IMR-90 (cell line): ENCODE measurements around the gene GRIA3. TPM values are rescaled to one million over a fixed set of nuclear protein-coding genes. Genes with fewer than 3 reads are reported as not detected.

Experiments
- ATAC-seq: fragments of 200-7000 bp; cut with Tn5 transposase; 2 replicates; pipeline ENCODE4 v1.9.1; 2020; ENCODE audit warnings: low read depth, mild to moderate bottlenecking, moderate library complexity
- BruUV-seq: library from RNA; stranded (reverse); fragments of 400-500 nt; replicated peaks from 2 replicates; lab custom pipeline; 2021; lab: Mats Ljungman, UMichigan
- CTCF ChIA-PET: fragments of 300-600 bp; formaldehyde crosslinking; extraction: SDS; loops from one replicate; lab custom pipeline; 2021; ENCODE audit warnings: antibody characterized with exemption; lab: Yijun Ruan, JAX
- POLR2A ChIA-PET: fragments of 300-600 bp; sonication (Branson Sonifier 250); formaldehyde crosslinking; loops from one replicate; lab custom pipeline; 2022; ENCODE audit warnings: antibody characterized with exemption; ENCODE audit not compliant: unreplicated experiment; lab: Charles Lee
- DNase-seq: peaks from one replicate; pipeline ENCODE4 v3.0.0; 2013
- H2AFZ ChIP-seq: replicated peaks from 2 replicates; pipeline ENCODE3; 2013; ENCODE audit warnings: low read length, mild to moderate bottlenecking; ENCODE audit not compliant: poor library complexity
- H2AK5ac ChIP-seq: 2 replicates; pipeline ENCODE4 v1.6.1; 2013; ENCODE audit warnings: low read depth, low read length, inconsistent platforms
- H2AK9ac ChIP-seq: replicated peaks from 2 replicates; pipeline ENCODE3; 2013; ENCODE audit warnings: mild to moderate bottlenecking, low read depth, low read length, moderate library complexity; ENCODE audit not compliant: poor library complexity
- H2BK120ac ChIP-seq: 2 replicates; pipeline ENCODE4 v1.6.1; 2013; ENCODE audit warnings: low read depth, low read length, inconsistent platforms
- H2BK15ac ChIP-seq: 3 replicates; pipeline ENCODE4 v1.6.1; 2013; ENCODE audit warnings: low read depth, low read length, inconsistent platforms
- H2BK20ac ChIP-seq: 2 replicates; pipeline ENCODE4 v1.6.1; 2013; ENCODE audit warnings: low read depth, mild to moderate bottlenecking, inconsistent platforms, low read length, moderate library complexity
- H2BK5ac ChIP-seq: 2 replicates; pipeline ENCODE4 v1.6.1; 2013; ENCODE audit warnings: mild to moderate bottlenecking, low read depth, low read length, inconsistent platforms; ENCODE audit not compliant: poor library complexity, severe bottlenecking
- H3K14ac ChIP-seq: replicated peaks from 2 replicates; pipeline ENCODE4 v1.6.1; 2013; ENCODE audit warnings: low read depth, low read length, inconsistent platforms
- H3K18ac ChIP-seq: 2 replicates; pipeline ENCODE4 v1.6.1; 2013; ENCODE audit warnings: low read depth, low read length, control low read depth
- H3K23ac ChIP-seq: 2 replicates; pipeline ENCODE4 v1.6.1; 2013; ENCODE audit warnings: low read depth, low read length, inconsistent platforms
- H3K27ac ChIP-seq: 2 replicates; pipeline ENCODE4 v1.5.1; 2013; ENCODE audit warnings: mild to moderate bottlenecking, control low read depth, low read length; ENCODE audit not compliant: insufficient read depth
- H3K27me3 ChIP-seq: 2 replicates; pipeline ENCODE4 v1.6.1; 2013; ENCODE audit warnings: low read length; ENCODE audit not compliant: control insufficient read depth, insufficient read depth
- H3K36me3 ChIP-seq: 2 replicates; pipeline ENCODE4 v1.6.1; 2013; ENCODE audit warnings: low read length, mixed read lengths; ENCODE audit not compliant: control insufficient read depth, insufficient read depth
- H3K4ac ChIP-seq: 2 replicates; pipeline ENCODE4 v1.6.1; 2013; ENCODE audit warnings: low read depth, low read length, inconsistent platforms
- H3K4me1 ChIP-seq: 2 replicates; pipeline ENCODE4 v1.6.1; 2013; ENCODE audit warnings: low read length, mixed read lengths; ENCODE audit not compliant: control insufficient read depth, insufficient read depth
- H3K4me2 ChIP-seq: 2 replicates; pipeline ENCODE4 v1.6.1; 2013; ENCODE audit warnings: low read depth, mild to moderate bottlenecking, control low read depth, low read length, moderate library complexity
- H3K4me3 ChIP-seq: 2 replicates; pipeline ENCODE4 v1.5.1; 2013; ENCODE audit warnings: low read depth, mild to moderate bottlenecking, control low read depth, low read length, moderate library complexity; ENCODE audit not compliant: insufficient read depth
- H3K56ac ChIP-seq: 2 replicates; pipeline ENCODE4 v1.6.1; 2013; ENCODE audit warnings: low read length, inconsistent platforms; ENCODE audit not compliant: insufficient read depth; ENCODE audit errors: extremely low read depth
- H3K79me1 ChIP-seq, 2 experiments: 2 replicates each; pipeline ENCODE4 v1.6.1; 2013; ENCODE audit warnings: low read length in 2 of 2, inconsistent platforms in 1 of 2, low read depth in 1 of 2
- H3K9ac ChIP-seq: 2 replicates; pipeline ENCODE4 v1.6.1; 2013; ENCODE audit warnings: low read depth, low read length, control low read depth
- H3K9me1 ChIP-seq: 2 replicates; pipeline ENCODE4 v1.6.1; 2013; ENCODE audit warnings: low read length, inconsistent platforms; ENCODE audit not compliant: insufficient read depth
- H3K9me3 ChIP-seq: 2 replicates; pipeline ENCODE4 v1.6.1; 2013; ENCODE audit warnings: low read length; ENCODE audit not compliant: control insufficient read depth, insufficient read depth
- H4K20me1 ChIP-seq: 2 replicates; pipeline ENCODE4 v1.6.1; 2013; ENCODE audit warnings: low read length, inconsistent platforms; ENCODE audit not compliant: insufficient read depth
- H4K5ac ChIP-seq: 2 replicates; pipeline ENCODE4 v1.6.1; 2013; ENCODE audit warnings: mild to moderate bottlenecking, low read depth, low read length, control low read depth
- H4K8ac ChIP-seq, 2 experiments: 2 replicates each; pipeline ENCODE4 v1.6.1; 2013; ENCODE audit warnings: low read depth in 2 of 2, low read length in 2 of 2, control low read depth in 1 of 2, inconsistent platforms in 1 of 2
- H4K91ac ChIP-seq: 2 replicates; pipeline ENCODE4 v1.6.1; 2013; ENCODE audit warnings: low read depth, low read length, inconsistent platforms; ENCODE audit not compliant: insufficient read depth
- CHD1 ChIP-seq: IDR thresholded peaks from 2 replicates; pipeline ENCODE4 v1.6.1; 2012; ENCODE audit warnings: low read depth, low read length, improper control_type of control experiment
- ELK1 ChIP-seq: fragments of 150-350 bp; IDR thresholded peaks from 2 replicates; pipeline ENCODE4 v1.6.1; 2016; ENCODE audit warnings: low read depth, mild to moderate bottlenecking, low read length, moderate library complexity, borderline replicate concordance
- FOS ChIP-seq: fragments of 150-350 bp; IDR thresholded peaks from 2 replicates; pipeline ENCODE4 v1.6.1; 2016; ENCODE audit warnings: low read depth, low read length
- MAZ ChIP-seq: IDR thresholded peaks from 2 replicates; pipeline ENCODE4 v1.6.1; 2012; ENCODE audit warnings: low read depth, mild to moderate bottlenecking, low read length, improper control_type of control experiment, moderate library complexity, borderline replicate concordance
- NFE2L2 ChIP-seq: fragments of 150-350 bp; IDR thresholded peaks from 2 replicates; pipeline ENCODE4 v1.6.1; 2016; ENCODE audit warnings: low read depth, mild to moderate bottlenecking, low read length
- POLR2A ChIP-seq: IDR thresholded peaks from 2 replicates; pipeline ENCODE4 v1.6.1; 2012; ENCODE audit warnings: mild to moderate bottlenecking, low read depth, low read length
- RCOR1 ChIP-seq: IDR thresholded peaks from 2 replicates; pipeline ENCODE4 v1.6.1; 2012; ENCODE audit warnings: mild to moderate bottlenecking, low read length, improper control_type of control experiment; ENCODE audit not compliant: insufficient replicate concordance
- WGBS, 2 experiments: methylation state at CpG; one replicate each; pipeline versions ENCODE4 v1.1.5 to v1.1.7; 2013; ENCODE audit warnings: missing lambda C conversion rate in 2 of 2; ENCODE audit not compliant: insufficient read length in 1 of 2; ENCODE audit errors: extremely low coverage in 2 of 2; 5-methylcytosine and 5-hydroxymethylcytosine counted together
- dilution Hi-C: fragments of 300-500 bp; cut with HindIII; formaldehyde crosslinking; loops from one replicate; pipeline ENCODE4 v1.14.3; 2018; ENCODE audit warnings: low sequenced_read_pairs; ENCODE audit not compliant: unreplicated experiment
- in situ Hi-C: fragments of 300-500 bp; cut with MboI; formaldehyde crosslinking; loops from 3 replicates; pipeline ENCODE4 v1.14.3; 2019; ENCODE audit warnings: low sequenced_read_pairs, inconsistent platforms, mixed read lengths
- intact Hi-C: fragments of 100-400 bp; cut with micrococcal nuclease; formaldehyde crosslinking; loops from 2 replicates; pipeline ENCODE4 v1.10.0; 2022
- polyA plus RNA-seq, 3 experiments: library from polyadenylated mRNA; depleted of rRNA; stranded (reverse); fragments of >200 nt; gene quantifications; 2 replicates each; pipeline ENCODE4 v1.2.3, GENCODE V29; 2012; ENCODE audit warnings: low replicate concordance in 1 of 3
- total RNA-seq: library from RNA; depleted of rRNA; stranded (reverse); fragments of >200 nt; gene quantifications from 2 replicates; pipeline ENCODE4 v1.2.3, GENCODE V29; 2012

GRIA3 gene
- total and polyA plus RNA-seq, 2 of the 4 experiments (the other 2 are of a cell fraction) = not detected

- H3K56ac ChIP-seq = no peak overlapping the region
- ATAC-seq (no peak), DNase-seq (no peak)
- no peak overlapping the region for H4K91ac ChIP-seq
- no peak overlapping the region for H2BK120ac ChIP-seq
- TF ChIP-seq FOS (no peak), MAZ (no peak), RCOR1 (no peak), NFE2L2 (no peak), CHD1 (no peak), POLR2A (no peak), ELK1 (no peak)
- no peak overlapping the region for H3K4ac ChIP-seq
- no peaks in the 10 kb centered on the region for H3K36me3 ChIP-seq
- no peak overlapping the region for H3K18ac ChIP-seq
- H2BK20ac ChIP-seq = no peak overlapping the region
- H2AK5ac ChIP-seq = no peak overlapping the region
- no peak overlapping the region for H4K5ac ChIP-seq
- H3K4me2 ChIP-seq = no peak overlapping the region
- no peak overlapping the region for H3K23ac ChIP-seq
- no peak overlapping the region for H3K14ac ChIP-seq
- dilution Hi-C loops (no loop called here), intact Hi-C loops (no loop called here), in situ Hi-C loops (no loop called here)
- no peak overlapping the region for H3K9ac ChIP-seq
- CTCF ChIA-PET = no interaction called here
- no peak overlapping the region for H3K27ac ChIP-seq
- no TSS peak for BruUV-seq
- no peak overlapping the region for H2BK5ac ChIP-seq
- no peak overlapping the region for H3K4me3 ChIP-seq
- H2AK9ac ChIP-seq = no peak overlapping the region
- no peak overlapping the region for H2AFZ ChIP-seq
- no peak overlapping the region for H2BK15ac ChIP-seq
- no peaks in the 10 kb centered on the region for H3K4me1 ChIP-seq
- no peak overlapping the region for H4K8ac ChIP-seq
- H3K79me1 ChIP-seq = no peaks in the 10 kb centered on the region
- POLR2A ChIA-PET = no interaction called here
- no peaks in the 10 kb centered on the region for H3K9me3 ChIP-seq
- no CpG with 5 or more reads among the region's 2 CpGs for WGBS, 2 experiments
- H4K20me1 ChIP-seq = no peaks in the 10 kb centered on the region
- no peaks in the 10 kb centered on the region for H3K27me3 ChIP-seq
- H3K9me1 ChIP-seq = no peaks in the 10 kb centered on the region
Observed at GRCh38 chrX:123169247-123169901, 14.7 kb upstream of the GRIA3 start.
